CD4-positive, alpha-beta T cell treated with Interleukin-17A for 1 hour (primary cell): ENCODE measurements around the gene SLC16A9.

Experiments
- DNase-seq: peaks from one replicate; pipeline ENCODE4 v3.0.0-alpha.2; 2020

Gene SLC16A9

DNA sequence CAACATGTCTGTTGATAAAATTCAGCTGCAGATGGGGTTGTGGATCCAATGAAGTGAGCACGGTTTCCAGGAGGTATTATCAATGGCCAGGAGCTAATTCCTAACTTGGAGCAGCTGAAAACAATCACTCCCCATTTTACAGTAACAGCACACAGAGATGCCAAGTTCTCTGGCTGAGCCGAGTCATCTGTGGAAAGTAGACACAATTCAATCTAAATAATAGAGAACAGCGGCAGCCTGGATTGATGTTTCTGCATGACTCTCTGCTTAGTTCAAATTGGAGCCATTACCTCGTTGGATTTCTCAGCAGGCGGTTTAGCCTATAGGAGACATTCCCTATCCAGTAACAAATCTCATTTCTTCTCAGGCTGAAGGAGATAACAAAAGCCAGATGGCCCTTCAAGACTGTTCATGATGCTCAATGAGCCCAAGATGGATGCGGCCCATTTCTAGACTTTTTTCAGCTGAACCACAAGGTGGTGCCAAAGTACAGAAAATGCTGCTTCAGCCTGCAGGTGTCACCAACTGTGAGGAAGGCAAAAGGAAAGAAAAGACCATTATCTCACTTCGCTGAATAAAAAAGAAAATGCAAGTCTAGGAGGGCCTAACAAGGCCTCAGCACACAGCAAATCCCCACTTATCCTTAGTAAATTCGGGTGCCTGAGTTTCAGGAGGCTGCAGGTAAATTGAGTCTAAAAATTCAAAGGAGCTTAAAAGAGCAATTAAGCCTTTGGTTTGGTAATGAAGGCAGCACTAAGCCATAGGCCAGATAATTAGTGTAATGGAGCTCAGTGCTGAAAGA, 83.7 kb downstream of the SLC16A9 start:
- DNase-seq = peak; percentile 70

DNA sequence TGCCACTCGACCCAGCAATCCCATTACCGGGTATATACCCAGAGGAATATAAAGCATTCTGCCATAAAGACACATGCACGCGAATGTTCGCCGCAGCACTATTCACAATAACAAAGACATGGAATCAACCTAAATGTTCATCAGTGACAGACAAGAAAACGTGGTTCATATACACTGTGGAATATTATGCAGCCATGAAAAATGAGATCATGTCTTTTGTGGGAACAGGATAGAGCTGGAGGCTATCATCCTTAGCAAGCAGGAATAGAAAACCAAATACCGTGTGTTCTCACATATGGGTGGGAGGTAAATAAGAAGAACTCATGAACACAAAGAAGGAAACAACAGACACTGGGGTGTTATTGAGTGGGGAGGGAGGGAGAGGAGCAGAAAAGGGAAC, 84.7 kb downstream of the SLC16A9 start:
- no peak for DNase-seq

DNA sequence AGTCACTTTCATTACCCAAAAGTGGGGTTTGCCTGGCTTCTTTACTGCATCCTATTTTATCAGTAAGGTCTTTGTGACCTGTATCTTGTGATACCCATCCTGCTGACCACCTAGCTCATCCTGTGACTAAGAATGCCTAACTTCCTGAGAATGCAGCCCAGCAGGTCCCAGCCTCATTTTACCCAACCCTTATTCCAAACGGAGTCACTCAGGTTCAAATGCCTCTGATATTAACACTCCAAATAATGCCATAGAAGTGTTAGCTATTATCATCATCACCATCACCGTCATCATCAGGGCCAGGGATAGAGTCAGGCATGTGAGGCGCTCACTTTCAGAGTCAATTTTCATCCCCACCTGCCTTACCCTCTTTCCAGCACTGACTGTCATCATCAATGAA, 85.5 kb downstream of the SLC16A9 start:
- no peak for DNase-seq

- no peak for DNase-seq
Observed at GRCh38 chr10:59623133-59624121, 86.2 kb downstream of the SLC16A9 start.

GRCh38 chr10:59622320-59623132, 87.1 kb downstream of the SLC16A9 start:
- peak; percentile 39 for DNase-seq

DNA sequence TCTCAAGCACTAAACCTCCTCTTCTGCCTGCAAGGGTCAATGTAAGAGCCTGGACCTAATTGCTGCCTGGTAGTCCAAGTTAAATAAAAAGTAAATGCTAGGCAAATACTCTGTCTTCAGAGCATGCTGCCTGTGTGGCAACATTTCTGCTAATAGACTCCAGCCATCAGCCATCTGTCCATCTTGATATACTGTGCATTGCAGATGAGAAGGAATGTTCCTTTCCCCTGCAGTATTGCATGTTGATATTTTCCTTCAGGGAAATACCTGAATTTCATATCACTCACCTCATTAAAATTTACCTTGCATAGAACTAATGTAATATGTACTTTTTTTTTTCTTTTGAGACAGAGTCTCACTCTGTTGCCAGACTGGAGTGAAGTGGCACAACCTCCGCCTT, 87.9 kb downstream of the SLC16A9 start:
- DNase-seq = no peak

- no peak for DNase-seq
Observed at GRCh38 chr10:59618666-59619065, 91.0 kb downstream of the SLC16A9 start.

GRCh38 chr10:59617996-59618395, 91.7 kb downstream of the SLC16A9 start:
- no peak for DNase-seq

DNA sequence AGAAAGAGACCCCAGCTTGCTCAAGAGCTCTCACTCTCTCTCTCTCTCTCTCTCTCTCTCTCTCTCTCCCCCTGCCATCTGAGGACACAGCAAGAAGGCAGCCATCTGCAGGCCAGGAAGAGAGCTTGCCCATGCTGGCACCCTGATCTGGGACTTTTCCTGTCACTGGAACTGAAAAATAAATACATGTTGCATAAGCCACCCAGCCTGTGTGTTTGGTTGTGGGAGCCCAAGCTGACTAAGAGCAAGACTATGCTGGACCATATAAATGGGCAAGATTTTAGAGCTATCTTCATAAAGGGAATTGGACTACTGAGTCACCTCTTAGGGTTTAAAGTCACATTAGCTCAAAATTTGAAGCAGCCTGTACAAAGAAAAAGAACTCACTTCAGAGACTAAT, 98.6 kb downstream of the SLC16A9 start:
- DNase-seq = no peak

DNA sequence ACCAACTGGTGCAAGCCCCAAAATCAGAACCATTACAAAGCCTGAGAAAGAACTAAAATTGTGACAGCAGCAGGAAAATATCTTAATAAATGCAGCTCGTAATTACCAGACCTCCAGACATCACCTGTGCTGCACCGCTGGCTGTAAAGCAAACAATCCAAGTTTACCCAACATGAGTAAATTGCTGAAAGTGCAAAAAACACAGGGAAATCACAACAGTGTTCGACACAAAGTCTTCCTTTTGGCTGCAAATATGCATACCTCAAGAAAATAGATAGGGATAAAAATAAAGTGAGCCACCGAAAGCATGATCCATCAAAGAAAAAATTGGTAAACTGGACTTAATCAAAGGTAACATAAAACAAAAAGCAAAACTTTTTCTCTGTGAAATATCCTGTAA, 101.7 kb downstream of the SLC16A9 start:
- DNase-seq = no peak

GRCh38 chr10:59606551-59606961, 103.1 kb downstream of the SLC16A9 start:
- no peak for DNase-seq

DNA sequence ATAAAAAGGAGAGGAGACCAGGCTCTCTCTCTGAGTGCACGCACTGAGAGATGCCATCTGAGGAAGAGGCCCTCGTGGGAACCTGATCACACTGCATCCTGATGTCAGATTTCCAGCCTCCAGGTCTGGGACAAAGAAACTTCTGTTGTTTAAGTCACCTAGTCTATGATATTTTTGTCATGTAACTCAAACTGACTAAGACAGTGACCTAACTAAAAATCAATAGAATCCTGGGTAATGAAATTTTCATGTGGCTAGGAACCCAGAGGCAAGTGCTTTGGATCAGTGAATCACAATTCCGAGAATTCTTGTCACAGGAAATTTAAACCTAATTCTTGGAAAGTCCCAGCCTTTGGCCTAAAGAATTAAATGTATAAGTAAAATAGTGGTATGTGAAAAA, 107.7 kb downstream of the SLC16A9 start:
- DNase-seq = no peak
